GM23248 (cell line): Measurements from ENCODE around the gene C19orf12. TPM values are rescaled to one million over a fixed set of nuclear protein-coding genes. Genes with fewer than 3 reads are reported as not detected.
A peak's percentile ranks its signal among the peaks of the same experiment; 100 is the strongest.

Experiments
- DNase-seq: peaks from one replicate; pipeline ENCODE4 v3.0.0-alpha.2; 2015
- H2AFZ ChIP-seq: fragments of 200-600 bp; sonication (generic); 2 replicates; pipeline ENCODE4 v1.6.1; 2016; ENCODE audit warnings: antibody characterized with exemption
- H3F3A ChIP-seq: fragments of 200-600 bp; sonication (generic); 2 replicates; pipeline ENCODE4 v1.6.1; 2016; ENCODE audit warnings: mild to moderate bottlenecking, antibody characterized with exemption, mixed run types; ENCODE audit not compliant: insufficient read depth
- H3K27ac ChIP-seq: fragments of 200-600 bp; sonication (generic); 2 replicates; pipeline ENCODE4 v1.5.1; 2016; ENCODE audit warnings: mild to moderate bottlenecking
- H3K27me3 ChIP-seq: fragments of 200-600 bp; sonication (generic); replicated peaks from 2 replicates; pipeline ENCODE4 v1.6.1; 2016; ENCODE audit warnings: mild to moderate bottlenecking; ENCODE audit not compliant: insufficient read depth
- H3K36me3 ChIP-seq: fragments of 200-600 bp; sonication (generic); 2 replicates; pipeline ENCODE4 v1.6.1; 2016; ENCODE audit warnings: low read depth, mild to moderate bottlenecking
- H3K4me1 ChIP-seq: fragments of 200-600 bp; sonication (generic); 2 replicates; pipeline ENCODE4 v1.6.1; 2016; ENCODE audit warnings: mild to moderate bottlenecking; ENCODE audit not compliant: insufficient read depth
- H3K4me2 ChIP-seq: fragments of 200-600 bp; sonication (generic); one replicate; pipeline ENCODE4 v1.6.1; 2016; ENCODE audit warnings: mild to moderate bottlenecking; ENCODE audit not compliant: unreplicated experiment
- H3K4me3 ChIP-seq: fragments of 200-600 bp; sonication (generic); 2 replicates; pipeline ENCODE4 v1.5.1; 2016; ENCODE audit warnings: mild to moderate bottlenecking
- H3K79me2 ChIP-seq: fragments of 200-600 bp; sonication (generic); 2 replicates; pipeline ENCODE4 v1.6.1; 2016; ENCODE audit warnings: mild to moderate bottlenecking; ENCODE audit not compliant: insufficient read depth
- H3K9ac ChIP-seq: fragments of 200-600 bp; sonication (generic); 2 replicates; pipeline ENCODE4 v1.6.1; 2016; ENCODE audit warnings: mild to moderate bottlenecking
- H3K9me2 ChIP-seq: fragments of 200-600 bp; sonication (generic); 2 replicates; pipeline ENCODE4 v1.6.1; 2016; ENCODE audit warnings: mixed run types, mild to moderate bottlenecking, moderate library complexity; ENCODE audit not compliant: insufficient read depth
- H3K9me3 ChIP-seq: fragments of 200-600 bp; sonication (generic); one replicate; pipeline ENCODE4 v1.6.1; 2017; ENCODE audit warnings: low read depth
- H4K20me1 ChIP-seq: fragments of 200-600 bp; sonication (generic); 2 replicates; pipeline ENCODE4 v1.6.0; 2016; ENCODE audit not compliant: insufficient read depth
- EZH2 ChIP-seq: fragments of 200-600 bp; sonication (generic); IDR thresholded peaks from 2 replicates; pipeline ENCODE4 v1.6.1; 2018; ENCODE audit warnings: antibody characterized with exemption, mild to moderate bottlenecking; ENCODE audit not compliant: insufficient read depth, poor library complexity, severe bottlenecking
- EZH2phosphoT487 ChIP-seq: fragments of 200-600 bp; sonication (generic); IDR thresholded peaks from 2 replicates; pipeline ENCODE4 v1.6.1; 2018; ENCODE audit warnings: antibody characterized with exemption, moderate library complexity, mild to moderate bottlenecking, low read depth; ENCODE audit not compliant: insufficient read depth
- WGBS, 2 experiments: methylation state at CpG; one replicate each; pipeline ENCODE4 v1.1.6; 2015 to 2017; ENCODE audit warnings: low lambda C conversion rate in 2 of 2, low coverage in 1 of 2; ENCODE audit errors: missing lambda C conversion rate in 2 of 2; 5-methylcytosine and 5-hydroxymethylcytosine counted together
- in situ Hi-C: fragments of 300-500 bp; cut with MboI; formaldehyde crosslinking; loops from 2 replicates; pipeline ENCODE4 v1.15.0; 2020
- polyA plus RNA-seq: library from polyadenylated mRNA; unstranded; fragments of >200 nt; fragmentation: Nextera tagmentation; extraction: Ambion mirVana; gene quantifications from 2 replicates; pipeline ENCODE4 v1.2.1, GENCODE V29; 2016
- total RNA-seq: library from RNA; depleted of rRNA; stranded (reverse); fragments of >200 nt; shearing (Covaris generic); gene quantifications from 2 replicates; pipeline ENCODE4 v1.2.3, GENCODE V29; 2014; rRNA removed

C19orf12 gene
- total RNA-seq (45.7 and 46.8 TPM in 2 replicates), polyA plus RNA-seq (33.4 and 34.2 TPM in 2 replicates)

DNA sequence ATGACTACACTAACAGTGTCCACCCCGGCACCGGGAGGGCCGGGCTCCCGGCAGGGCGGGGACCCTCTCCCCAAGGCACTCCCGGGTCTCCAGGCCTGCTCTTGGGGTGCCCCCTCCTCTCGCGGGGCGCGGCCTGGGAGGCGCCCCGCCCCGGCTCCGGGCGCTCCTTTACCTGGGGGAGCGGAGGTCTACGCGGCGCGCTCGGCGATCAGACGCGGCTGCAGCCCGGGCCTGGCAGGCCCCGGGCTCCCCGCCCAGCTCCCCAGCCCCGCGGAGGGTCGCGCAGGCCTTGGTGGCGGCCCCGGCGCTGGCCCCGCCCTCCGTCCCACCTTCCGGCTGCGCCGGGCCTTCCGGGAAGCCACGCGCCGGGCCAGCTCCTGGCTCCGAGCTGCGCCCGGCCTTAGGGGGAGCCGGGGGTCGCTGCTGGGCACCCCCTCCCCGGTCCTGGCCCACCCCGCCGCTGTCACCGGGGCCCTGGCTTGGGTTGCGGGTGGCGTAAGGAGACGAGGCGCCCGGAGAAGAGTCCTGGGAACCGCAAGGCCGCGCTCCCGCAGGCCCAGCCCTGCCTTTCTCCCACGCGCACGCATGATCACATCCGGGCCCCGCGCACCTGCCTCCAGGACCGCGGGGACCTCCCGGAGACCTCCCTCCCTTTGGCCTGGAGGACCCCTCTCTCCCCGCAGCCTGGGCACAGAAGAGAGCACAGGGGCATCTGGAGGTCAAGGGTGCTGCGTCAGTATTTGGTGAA is at the start of gene C19orf12:
C19orf12 (minus strand) TSS at position 309 of the 748 bp plus-strand sequence. CDS start 6,848 bp downstream, outside the sequence.
- DNase-seq: peak; percentile 71
- peaks cover 56% of the 10 kb centered on the region for H3K79me2 ChIP-seq

DNA sequence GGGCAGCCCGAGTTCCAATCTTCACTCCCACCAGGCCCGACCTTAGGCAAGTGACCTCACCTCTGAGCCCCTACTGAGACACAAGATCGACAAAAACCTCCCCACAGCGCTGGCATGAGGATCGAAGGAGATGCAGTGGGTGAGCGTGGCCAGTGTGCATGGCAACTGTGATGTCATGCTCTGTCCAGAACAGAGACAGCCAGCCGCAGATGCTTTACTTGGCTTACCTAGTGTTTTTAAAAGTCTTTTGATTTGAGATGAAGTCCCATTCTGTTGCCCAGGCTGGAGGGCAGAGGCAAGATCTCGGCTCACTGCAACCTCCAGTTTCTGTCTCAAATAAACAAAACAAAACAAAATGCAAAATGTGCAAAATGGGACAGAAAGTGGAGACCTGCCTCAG is 49.3 kb upstream of the C19orf12 start:
- no peaks in the 10 kb centered on the region for H3K4me1 ChIP-seq
- no peaks in the 10 kb centered on the region for H3K79me2 ChIP-seq
- no peak overlapping the region for H3K27ac ChIP-seq
- H3K4me3 ChIP-seq: no peak overlapping the region
- H3K9me2 ChIP-seq: no peaks in the 10 kb centered on the region
- H3K9ac ChIP-seq: no peak overlapping the region
- no peaks in the 10 kb centered on the region for H3K9me3 ChIP-seq
- WGBS, 2 experiments: 59 to 65% methylated on average over 8 of the region's 8 CpGs
- no peak overlapping the region for H3K4me2 ChIP-seq
- peaks cover 13% of the 10 kb centered on the region; the same call in 1 of the 2 replicates for H3K27me3 ChIP-seq
- H2AFZ ChIP-seq: no peak overlapping the region
- no peak for DNase-seq
- no peaks in the 10 kb centered on the region for H4K20me1 ChIP-seq
- no peaks in the 10 kb centered on the region for H3K36me3 ChIP-seq
- H3F3A ChIP-seq: no peaks in the 10 kb centered on the region
- TF ChIP-seq EZH2 (no peak), EZH2phosphoT487 (no peak)
- in situ Hi-C loops: loop anchor here (25.0 kb wide), 2 partner anchors 98 to 898 kb away; no protein-coding TSS in a partner anchor

More for the DNA sequence above, at the start of gene C19orf12:
- 0 to 1% methylated on average over 33 to 52 of the region's 72 CpGs for WGBS, 2 experiments
- peaks cover 2% of the 10 kb centered on the region; the same call in 1 of the 2 replicates for H4K20me1 ChIP-seq
- no peaks in the 10 kb centered on the region for H3K9me2 ChIP-seq
- H3K9me3 ChIP-seq: no peaks in the 10 kb centered on the region
- in situ Hi-C loops: loop anchor here (10.0 kb wide), 1 partner anchor 100 kb away; no protein-coding TSS in a partner anchor
- no peaks in the 10 kb centered on the region for H3K27me3 ChIP-seq
- H3K27ac ChIP-seq: peak within 1 kb of the TSS; percentile 73
- H3K9ac ChIP-seq: peak within 1 kb of the TSS; percentile 94
- peaks cover 9% of the 10 kb centered on the region; the same call in 1 of the 2 replicates for H3F3A ChIP-seq
- H3K4me3 ChIP-seq: peak within 1 kb of the TSS; percentile 82
- peak within 1 kb of the TSS; percentile 94 for H2AFZ ChIP-seq
- H3K4me1 ChIP-seq: peaks cover 14% of the 10 kb centered on the region
- H3K36me3 ChIP-seq: 0 out of 2 replicates have a peak, but pooled peaks cover 4% of the 10 kb centered on the region
- peak within 1 kb of the TSS; percentile 85 for H3K4me2 ChIP-seq
- TF ChIP-seq EZH2 (no peak), EZH2phosphoT487 (no peak)

DNA sequence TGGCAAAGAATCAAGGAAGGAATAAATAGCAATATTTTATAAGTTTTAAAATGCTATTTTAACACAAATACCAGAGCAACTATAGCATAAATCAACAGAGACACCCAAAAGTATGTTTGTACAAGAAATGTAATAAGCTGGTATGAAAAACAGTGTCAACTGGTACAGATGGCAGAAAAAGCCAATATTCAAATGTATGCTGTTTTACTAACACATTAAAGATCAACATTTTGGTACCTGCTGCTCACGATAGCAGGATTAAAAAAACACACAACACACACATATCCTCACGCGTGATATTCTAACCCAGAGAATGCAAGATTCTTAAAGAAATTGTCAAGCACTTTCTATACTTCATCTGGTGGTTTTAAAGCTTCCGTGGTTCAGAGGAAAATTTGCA is 48.1 kb upstream of the C19orf12 start:
- H3K9ac ChIP-seq: no peak overlapping the region
- H3K27ac ChIP-seq: no peak overlapping the region
- no peaks in the 10 kb centered on the region for H3F3A ChIP-seq
- no peaks in the 10 kb centered on the region for H3K79me2 ChIP-seq
- 66 to 73% methylated on average over 4 of the region's 4 CpGs for WGBS, 2 experiments
- in situ Hi-C loops: loop anchor here (25.0 kb wide), 2 partner anchors 99 to 899 kb away; no protein-coding TSS in a partner anchor
- H3K4me2 ChIP-seq: no peak overlapping the region
- no peaks in the 10 kb centered on the region for H3K36me3 ChIP-seq
- TF ChIP-seq EZH2phosphoT487 (no peak), EZH2 (no peak)
- H3K9me2 ChIP-seq: no peaks in the 10 kb centered on the region
- H4K20me1 ChIP-seq: no peaks in the 10 kb centered on the region
- H3K9me3 ChIP-seq: no peaks in the 10 kb centered on the region
- H2AFZ ChIP-seq: no peak overlapping the region
- no peaks in the 10 kb centered on the region for H3K4me1 ChIP-seq
- peaks cover 13% of the 10 kb centered on the region; the same call in 1 of the 2 replicates for H3K27me3 ChIP-seq
- no peak overlapping the region for H3K4me3 ChIP-seq
- DNase-seq: no peak

DNA sequence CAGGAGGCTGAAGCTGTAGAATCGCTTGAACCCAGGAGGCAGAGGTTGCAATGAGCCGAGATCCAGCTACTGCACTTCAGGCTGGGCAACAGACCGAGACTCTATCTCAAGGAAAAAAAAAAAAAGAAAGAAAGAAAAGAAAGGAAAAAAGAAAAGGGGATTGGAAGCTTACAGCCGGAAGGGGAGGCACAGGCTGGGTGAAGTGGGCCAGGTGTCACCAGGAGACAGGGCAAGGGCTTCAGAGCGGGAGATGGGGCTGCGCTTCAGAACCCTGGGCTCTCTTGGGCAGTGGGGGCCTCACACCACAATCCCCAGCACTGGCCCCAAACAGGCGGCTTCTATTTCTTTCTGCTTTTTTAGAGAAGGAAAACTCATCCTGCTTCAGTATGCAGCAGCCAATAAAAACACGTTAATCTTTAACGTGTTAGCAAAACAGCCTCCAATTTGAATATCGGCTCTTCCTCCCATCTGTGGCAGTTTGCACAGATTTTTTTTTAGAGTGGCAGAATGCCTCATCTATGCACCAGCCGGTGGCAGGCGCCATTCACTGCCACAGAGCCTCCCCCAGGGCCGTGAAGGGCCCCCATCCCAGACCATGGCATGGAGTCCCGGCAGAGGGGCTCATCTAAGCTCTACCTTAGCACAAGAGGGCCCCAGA is 46.6 kb upstream of the C19orf12 start:
- Histone ChIP-seq H3K27ac (no peak overlapping the region), H4K20me1 (no peaks in the 10 kb centered on the region), H3K9me2 (no peaks in the 10 kb centered on the region), H3K9ac (no peak overlapping the region), H3F3A (no peaks in the 10 kb centered on the region), H3K36me3 (no peaks in the 10 kb centered on the region), H3K27me3 (peaks cover 13% of the 10 kb centered on the region; the same call in 1 of the 2 replicates), H2AFZ (no peak overlapping the region), H3K4me2 (no peak overlapping the region), H3K79me2 (no peaks in the 10 kb centered on the region), H3K4me3 (no peak overlapping the region), H3K4me1 (no peaks in the 10 kb centered on the region), H3K9me3 (no peaks in the 10 kb centered on the region)
- in situ Hi-C loops: loop anchor here (25.0 kb wide), 2 partner anchors 101 to 901 kb away; no protein-coding TSS in a partner anchor
- WGBS, 2 experiments: 48% methylated on average over 14 of the region's 14 CpGs
- TF ChIP-seq EZH2 (no peak), EZH2phosphoT487 (no peak)
- DNase-seq: no peak
